ENCODE results near the gene DIS3L2. TPM values are rescaled to one million over a fixed set of nuclear protein-coding genes. Genes with fewer than 3 reads are reported as not detected.

DIS3L2 gene
- total and polyA plus RNA-seq, 2 experiments from 2014 or later, result 15.2 to 25.3 TPM

DNA sequence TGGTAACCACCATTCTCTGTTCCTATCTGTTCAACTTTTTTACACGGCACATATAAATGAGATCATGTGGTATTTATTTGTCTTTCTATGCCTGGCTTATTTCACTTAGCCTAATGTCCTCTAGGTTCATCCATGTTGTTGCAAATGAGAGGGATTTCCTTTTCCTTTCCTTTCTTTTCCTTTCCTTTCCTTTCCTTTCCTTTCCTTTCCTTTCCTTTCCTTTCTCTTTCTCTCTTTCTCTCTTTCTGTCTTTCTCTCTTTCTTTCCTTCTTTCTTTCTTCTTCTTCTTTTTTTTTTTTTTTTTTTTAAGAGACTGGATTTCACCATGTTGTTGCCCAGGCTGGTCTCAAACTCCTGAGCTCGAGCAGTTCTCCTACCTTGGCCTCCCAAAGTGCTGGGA lies 38.9 kb downstream of the DIS3L2 start:
- Histone ChIP-seq H3K27me3 (ENCODE audit: insufficient read depth) (no peaks in the 10 kb centered on the region), H3K27ac (ENCODE audit: low read depth) (no peak overlapping the region), H3F3A (replicated peaks; ENCODE audit: low read depth) (no peaks in the 10 kb centered on the region), H2AFZ (no peak overlapping the region), H3K4me2 (no peak overlapping the region), H3K36me3 (ENCODE audit: insufficient read depth) (no peaks in the 10 kb centered on the region), H3K79me2 (replicated peaks; ENCODE audit: insufficient read depth) (peaks cover 6% of the 10 kb centered on the region; the same call in 1 of the 2 replicates), H3K4me3 (no peak overlapping the region), H3K9me2 (ENCODE audit: insufficient read depth) (no peaks in the 10 kb centered on the region), H3K4me1 (ENCODE audit: insufficient read depth) (peaks cover 8% of the 10 kb centered on the region), H4K20me1 (replicated peaks; ENCODE audit: insufficient read depth) (no peaks in the 10 kb centered on the region)
- TF ChIP-seq EZH2 (IDR thresholded peaks at IDR 0.05; ENCODE audit: low read depth, unreplicated experiment) (no peak), CREB1 (CRISPR knock-in tag; IDR thresholded peaks at IDR 0.05; ENCODE audit: low read depth) (no peak), STAT1 (IDR thresholded peaks at IDR 0.05; ENCODE audit: unreplicated experiment) (no peak), NANOG (IDR thresholded peaks at IDR 0.05; ENCODE audit: borderline replicate concordance) (no peak), ZNF331 (CRISPR knock-in tag; IDR thresholded peaks at IDR 0.05; ENCODE audit: low read depth) (no peak), ZNF114 (CRISPR knock-in tag; IDR thresholded peaks at IDR 0.05) (no peak), JUNB (IDR thresholded peaks at IDR 0.05; ENCODE audit: unreplicated experiment) (no peak)
- TF ChIP-seq, protein P1, sequence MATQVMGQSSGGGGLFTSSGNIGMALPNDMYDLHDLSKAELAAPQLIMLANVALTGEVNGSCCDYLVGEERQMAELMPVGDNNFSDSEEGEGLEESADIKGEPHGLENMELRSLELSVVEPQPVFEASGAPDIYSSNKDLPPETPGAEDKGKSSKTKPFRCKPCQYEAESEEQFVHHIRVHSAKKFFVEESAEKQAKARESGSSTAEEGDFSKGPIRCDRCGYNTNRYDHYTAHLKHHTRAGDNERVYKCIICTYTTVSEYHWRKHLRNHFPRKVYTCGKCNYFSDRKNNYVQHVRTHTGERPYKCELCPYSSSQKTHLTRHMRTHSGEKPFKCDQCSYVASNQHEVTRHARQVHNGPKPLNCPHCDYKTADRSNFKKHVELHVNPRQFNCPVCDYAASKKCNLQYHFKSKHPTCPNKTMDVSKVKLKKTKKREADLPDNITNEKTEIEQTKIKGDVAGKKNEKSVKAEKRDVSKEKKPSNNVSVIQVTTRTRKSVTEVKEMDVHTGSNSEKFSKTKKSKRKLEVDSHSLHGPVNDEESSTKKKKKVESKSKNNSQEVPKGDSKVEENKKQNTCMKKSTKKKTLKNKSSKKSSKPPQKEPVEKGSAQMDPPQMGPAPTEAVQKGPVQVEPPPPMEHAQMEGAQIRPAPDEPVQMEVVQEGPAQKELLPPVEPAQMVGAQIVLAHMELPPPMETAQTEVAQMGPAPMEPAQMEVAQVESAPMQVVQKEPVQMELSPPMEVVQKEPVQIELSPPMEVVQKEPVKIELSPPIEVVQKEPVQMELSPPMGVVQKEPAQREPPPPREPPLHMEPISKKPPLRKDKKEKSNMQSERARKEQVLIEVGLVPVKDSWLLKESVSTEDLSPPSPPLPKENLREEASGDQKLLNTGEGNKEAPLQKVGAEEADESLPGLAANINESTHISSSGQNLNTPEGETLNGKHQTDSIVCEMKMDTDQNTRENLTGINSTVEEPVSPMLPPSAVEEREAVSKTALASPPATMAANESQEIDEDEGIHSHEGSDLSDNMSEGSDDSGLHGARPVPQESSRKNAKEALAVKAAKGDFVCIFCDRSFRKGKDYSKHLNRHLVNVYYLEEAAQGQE (IDR thresholded peaks at IDR 0.05; ENCODE audit: unreplicated experiment), result no peak
- no peaks in the 10 kb centered on the region for H3K36me3 Mint-ChIP-seq (ENCODE audit: low read depth)
- H3K27me3 Mint-ChIP-seq (ENCODE audit: insufficient read depth, low read depth, poor library complexity), result no peaks in the 10 kb centered on the region
- H3K4me3 Mint-ChIP-seq, result no peak overlapping the region
- no peak for ATAC-seq
- H3K9me3 Mint-ChIP-seq, result no peaks in the 10 kb centered on the region
- no peak for DNase-seq (ENCODE audit: low spot score)
- peaks cover 14% of the 10 kb centered on the region for H3K4me1 Mint-ChIP-seq
- no peak overlapping the region for H3K27ac Mint-ChIP-seq

GRCh38 chr2:232001073-232001472 lies 39.6 kb downstream of the DIS3L2 start:
- no peak overlapping the region for H2AFZ ChIP-seq
- H3K36me3 Mint-ChIP-seq (ENCODE audit: low read depth), result no peaks in the 10 kb centered on the region
- DNase-seq (ENCODE audit: low spot score), result no peak
- ATAC-seq, result no peak
- peaks cover 4% of the 10 kb centered on the region; the same call in 1 of the 2 replicates for H3K79me2 ChIP-seq (replicated peaks; ENCODE audit: insufficient read depth)
- no peak overlapping the region for H3K4me3 Mint-ChIP-seq
- no peaks in the 10 kb centered on the region for H3K36me3 ChIP-seq (ENCODE audit: insufficient read depth)
- no peaks in the 10 kb centered on the region for H4K20me1 ChIP-seq (replicated peaks; ENCODE audit: insufficient read depth)
- no peak overlapping the region for H3K4me3 ChIP-seq
- TF ChIP-seq ZNF462 (CRISPR knock-in tag; IDR thresholded peaks at IDR 0.05) (no peak), CTCF (conservative IDR thresholded peaks at IDR 0.05; ENCODE audit: low read depth in 2 of 2) (no peak), ZNF114 (CRISPR knock-in tag; IDR thresholded peaks at IDR 0.05) (no peak), JUNB (IDR thresholded peaks at IDR 0.05; ENCODE audit: unreplicated experiment) (no peak), NANOG (IDR thresholded peaks at IDR 0.05; ENCODE audit: borderline replicate concordance) (no peak), EZH2phosphoT487 (IDR thresholded peaks at IDR 0.05; ENCODE audit: unreplicated experiment) (no peak), ZNF331 (CRISPR knock-in tag; IDR thresholded peaks at IDR 0.05; ENCODE audit: low read depth) (no peak)
- no peaks in the 10 kb centered on the region for H3K27me3 ChIP-seq (ENCODE audit: insufficient read depth)
- no peaks in the 10 kb centered on the region for H3K27me3 Mint-ChIP-seq (ENCODE audit: insufficient read depth, low read depth, poor library complexity)
- no peaks in the 10 kb centered on the region for H3F3A ChIP-seq (replicated peaks; ENCODE audit: low read depth)
- no peak overlapping the region for H3K27ac Mint-ChIP-seq
- no peaks in the 10 kb centered on the region for H3K9me3 Mint-ChIP-seq
- H3K4me1 ChIP-seq (ENCODE audit: insufficient read depth), result peaks cover 6% of the 10 kb centered on the region
- H3K4me2 ChIP-seq, result no peak overlapping the region
- no peak overlapping the region for H3K27ac ChIP-seq (ENCODE audit: low read depth)
- H3K9me2 ChIP-seq (ENCODE audit: insufficient read depth), result no peaks in the 10 kb centered on the region
- peaks cover 13% of the 10 kb centered on the region for H3K4me1 Mint-ChIP-seq
